Gastroesophageal sphincter (tissue), 4 donors: Measurements from ENCODE around the gene PCBD2. TPM values are rescaled to one million over a fixed set of nuclear protein-coding genes. Genes with fewer than 3 reads are reported as not detected.
A peak's percentile ranks its signal among the peaks of the same experiment; 100 is the strongest.
"Not testable (repeated sequence)": the region's sequence is repeated elsewhere in the genome, so short reads cannot be mapped to it uniquely, and the experiment has no call there.

ENCODE experiments used
- ATAC-seq: fragments of 150-250 bp; one replicate; pipeline ENCODE4 v1.9.1; 2016; ENCODE audit warnings: mild to moderate bottlenecking, moderate library complexity
- H3K27ac ChIP-seq, 4 donors: fragments of 200-600 bp; sonication (generic) in 3 of 4; 1 replicate in 3 of 4; 2 replicates in 1 of 4; pipeline ENCODE4 v1.5.1; 2016 to 2019
- H3K27me3 ChIP-seq: fragments of 200-600 bp; sonication (generic); one replicate; pipeline ENCODE4 v1.5.1; 2019
- H3K36me3 ChIP-seq, 2 donors: fragments of 200-600 bp; sonication (generic); one replicate each; pipeline ENCODE4 v1.5.1; 2019; ENCODE audit warnings: control low read depth in 1 of 2
- H3K4me1 ChIP-seq, 3 donors: fragments of 200-600 bp; sonication (generic); 1 replicate in 2 of 3; 2 replicates in 1 of 3; pipeline ENCODE4 v1.5.1; 2016 to 2019; ENCODE audit warnings: control low read depth in 2 of 3
- H3K4me3 ChIP-seq, 2 donors: fragments of 200-600 bp; sonication (generic); one replicate each; pipeline ENCODE4 v1.5.1; 2019; ENCODE audit warnings: mild to moderate bottlenecking in 1 of 2, moderate library complexity in 1 of 2
- H3K9me3 ChIP-seq, 3 donors: fragments of 200-600 bp; sonication (generic); one replicate each; pipeline ENCODE4 v1.5.1; 2017 to 2019; ENCODE audit warnings: control low read depth in 2 of 3
- EP300 ChIP-seq: sonication (generic); formaldehyde crosslinking; IDR thresholded peaks from one replicate; pipeline ENCODE4 v1.6.1; 2017; ENCODE audit warnings: antibody characterized with exemption, mild to moderate bottlenecking
- POLR2A ChIP-seq, 2 donors: fragments of 450-650 bp; IDR thresholded peaks; one replicate each; pipeline ENCODE4 v1.6.1; 2017; ENCODE audit warnings: antibody characterized with exemption in 2 of 2, mild to moderate bottlenecking in 2 of 2, moderate library complexity in 1 of 2
- POLR2AphosphoS5 ChIP-seq: sonication (generic); formaldehyde crosslinking; IDR thresholded peaks from one replicate; pipeline ENCODE4 v1.6.1; 2017; ENCODE audit warnings: antibody characterized with exemption
- WGBS, 2 donors: methylation state at CpG; one replicate each; pipeline ENCODE4 v1.1.5; 2018; ENCODE audit warnings: low coverage in 1 of 2; 5-methylcytosine and 5-hydroxymethylcytosine counted together
- total RNA-seq, 4 donors: library from RNA; depleted of rRNA; stranded (reverse); fragments of >200 nt; gene quantifications; one replicate each; pipeline ENCODE4 v1.1.0, GENCODE V29; 2016
- TF ChIP-seq, protein P1 (sequence below), 4 experiments: fragments of 200-600 bp in 2 of 4; fragments of 450-650 bp in 2 of 4; sonication (generic) in 1 of 4; IDR thresholded peaks; one replicate each; pipeline ENCODE4 v1.5.1; 2017 to 2019; ENCODE audit warnings: antibody characterized with exemption in 4 of 4, mild to moderate bottlenecking in 2 of 4, moderate library complexity in 2 of 4

Gene PCBD2
- total RNA-seq, 4 donors from 2014 or later = 8.3 to 10.8 (median 9.5) TPM

DNA sequence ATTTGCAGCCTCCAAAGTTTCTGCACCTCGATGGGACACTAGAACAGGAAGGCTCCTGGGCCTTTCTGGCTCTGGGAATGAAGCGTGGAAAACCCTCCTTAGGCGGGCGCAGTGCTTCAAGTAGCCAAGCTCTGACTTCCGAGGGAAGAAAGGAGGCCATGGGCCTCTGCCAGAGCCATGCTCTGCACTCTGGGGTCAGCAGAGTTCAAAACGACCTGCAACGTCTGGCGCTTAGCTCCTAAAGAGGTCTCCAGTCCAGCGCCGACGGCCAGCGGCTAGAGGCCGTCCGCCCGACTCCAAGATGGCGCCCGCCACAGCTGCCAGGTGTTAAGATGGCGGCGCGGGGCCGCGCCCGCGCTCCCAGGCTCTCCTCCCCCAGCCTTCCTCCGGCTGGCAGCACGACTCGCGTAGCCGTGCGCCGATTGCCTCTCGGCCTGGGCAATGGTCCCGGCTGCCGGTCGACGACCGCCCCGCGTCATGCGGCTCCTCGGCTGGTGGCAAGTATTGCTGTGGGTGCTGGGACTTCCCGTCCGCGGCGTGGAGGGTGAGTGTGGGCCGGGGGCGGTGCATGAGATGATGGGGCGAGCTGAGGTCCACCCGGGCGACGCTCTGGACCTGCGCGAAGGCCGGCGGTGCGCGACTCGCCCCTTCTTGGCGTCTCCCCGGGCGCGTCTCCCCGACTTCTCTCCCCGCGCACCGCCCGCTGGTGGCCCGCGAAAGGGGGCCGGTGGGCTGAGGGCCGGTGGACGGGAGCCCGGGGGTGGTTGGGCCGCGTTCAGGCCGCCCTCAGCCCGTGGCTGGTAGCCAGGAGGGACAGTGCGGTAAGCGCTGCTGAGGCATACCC lies 30.7 kb upstream of the PCBD2 start, which contains the start of gene TXNDC15:
TXNDC15 (plus strand) TSS at position 385 of the 844 bp plus-strand sequence; CDS start at position 442, 57 bp downstream.
- Histone ChIP-seq H3K9me3 (no peaks in the 10 kb centered on the region), H3K27ac (peak within 1 kb of the TSS; percentile 94 to 98 (median 94)), H3K36me3 (no peaks in the 10 kb centered on the region), H3K4me1 (peaks cover 0 to 50% (median 9%) of the 10 kb centered on the region in 3 donors), H3K27me3 (no peaks in the 10 kb centered on the region), H3K4me3 (peak within 1 kb of the TSS; percentile 80 to 96)
- peak; percentile 69 for TF ChIP-seq POLR2AphosphoS5
- peak; percentile 67 to 71 for TF ChIP-seq POLR2A (IDR thresholded peaks at IDR 0.05)
- TF ChIP-seq EP300 = no peak
- TF ChIP-seq, protein P1, sequence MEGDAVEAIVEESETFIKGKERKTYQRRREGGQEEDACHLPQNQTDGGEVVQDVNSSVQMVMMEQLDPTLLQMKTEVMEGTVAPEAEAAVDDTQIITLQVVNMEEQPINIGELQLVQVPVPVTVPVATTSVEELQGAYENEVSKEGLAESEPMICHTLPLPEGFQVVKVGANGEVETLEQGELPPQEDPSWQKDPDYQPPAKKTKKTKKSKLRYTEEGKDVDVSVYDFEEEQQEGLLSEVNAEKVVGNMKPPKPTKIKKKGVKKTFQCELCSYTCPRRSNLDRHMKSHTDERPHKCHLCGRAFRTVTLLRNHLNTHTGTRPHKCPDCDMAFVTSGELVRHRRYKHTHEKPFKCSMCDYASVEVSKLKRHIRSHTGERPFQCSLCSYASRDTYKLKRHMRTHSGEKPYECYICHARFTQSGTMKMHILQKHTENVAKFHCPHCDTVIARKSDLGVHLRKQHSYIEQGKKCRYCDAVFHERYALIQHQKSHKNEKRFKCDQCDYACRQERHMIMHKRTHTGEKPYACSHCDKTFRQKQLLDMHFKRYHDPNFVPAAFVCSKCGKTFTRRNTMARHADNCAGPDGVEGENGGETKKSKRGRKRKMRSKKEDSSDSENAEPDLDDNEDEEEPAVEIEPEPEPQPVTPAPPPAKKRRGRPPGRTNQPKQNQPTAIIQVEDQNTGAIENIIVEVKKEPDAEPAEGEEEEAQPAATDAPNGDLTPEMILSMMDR (IDR thresholded peaks at IDR 0.05) = peak in 1 of 4 experiments; percentile 17
- 6% methylated on average over 18 of the region's 79 CpGs; no CpG with 5 or more reads in 1 of the 2 donors for WGBS, 2 donors
- peak; percentile 95 for ATAC-seq

DNA sequence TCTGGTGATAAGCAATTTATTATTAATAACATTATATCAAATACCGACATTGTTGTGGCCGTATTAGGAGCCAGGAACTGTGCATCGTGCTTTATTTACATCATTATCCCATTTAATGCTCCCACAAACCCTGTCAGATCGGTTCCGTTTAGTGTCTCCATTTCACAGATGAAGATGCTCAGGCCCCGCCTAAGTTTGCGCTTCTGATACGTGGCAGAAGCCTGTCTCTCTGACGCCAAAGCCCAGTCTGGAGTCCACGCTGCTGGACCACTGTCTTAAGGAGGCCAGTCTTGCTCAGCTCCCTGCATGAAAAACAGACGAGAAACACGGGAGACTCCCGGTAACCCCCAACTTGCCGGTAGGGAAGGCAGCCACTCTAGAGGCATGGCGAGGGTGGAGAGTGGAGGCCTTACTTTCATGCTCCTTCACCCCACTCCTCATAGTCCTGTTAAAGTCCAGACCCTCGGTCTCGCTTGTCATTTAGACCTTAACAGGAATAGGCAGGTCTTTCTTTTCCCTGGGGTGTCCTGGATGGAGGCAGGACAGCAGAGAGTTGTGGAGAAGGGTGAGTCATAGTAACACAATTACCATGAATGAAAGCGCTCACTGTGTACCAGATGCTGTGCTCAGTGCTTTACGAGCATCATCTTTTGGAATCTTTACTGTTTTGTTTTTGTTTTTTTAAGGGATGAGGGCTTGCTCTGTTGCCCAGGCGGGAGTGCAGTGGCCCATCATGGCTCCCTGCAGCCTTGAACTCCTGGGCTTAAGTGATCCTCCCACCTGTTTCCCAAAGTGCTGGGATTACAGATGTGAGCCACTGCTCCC lies 29.9 kb upstream of the PCBD2 start:
- peaks cover 0 to 56% (median 9%) of the 10 kb centered on the region in 3 donors for H3K4me1 ChIP-seq
- peak overlapping the region; percentile 80 to 96 for H3K4me3 ChIP-seq
- H3K36me3 ChIP-seq = no peaks in the 10 kb centered on the region
- H3K27me3 ChIP-seq = no peaks in the 10 kb centered on the region
- H3K27ac ChIP-seq = peak overlapping the region; percentile 94 to 98 (median 94)
- no peaks in the 10 kb centered on the region for H3K9me3 ChIP-seq
- peak; percentile 73 for ATAC-seq
- WGBS, 2 donors = 1 to 3% methylated on average over 5 to 20 of the region's 20 CpGs
- TF ChIP-seq POLR2A (IDR thresholded peaks at IDR 0.05) = no peak
- no peak for TF ChIP-seq POLR2AphosphoS5
- TF ChIP-seq, protein P1 (IDR thresholded peaks at IDR 0.05) = no peak
- TF ChIP-seq EP300 = no peak

DNA sequence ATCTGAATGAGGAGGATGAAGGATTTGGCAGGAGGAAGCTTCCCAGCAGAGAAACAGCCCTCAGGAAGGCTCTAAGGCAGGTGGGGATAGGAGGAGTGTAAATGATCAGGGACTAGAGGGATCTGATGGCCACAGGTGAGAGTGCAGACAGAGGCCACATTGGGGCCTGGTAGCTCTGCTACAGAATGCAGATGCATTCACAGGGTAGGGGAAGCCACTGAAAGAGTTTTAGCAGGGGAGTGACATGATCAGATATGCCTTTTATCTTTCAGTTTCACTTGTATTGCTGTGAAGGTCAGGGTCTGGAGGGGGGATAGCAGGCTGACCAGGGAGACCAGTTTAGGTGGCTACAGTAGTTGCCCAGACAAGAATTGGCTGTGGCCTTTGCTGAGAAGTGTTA lies 27.8 kb upstream of the PCBD2 start:
- H3K9me3 ChIP-seq = no peaks in the 10 kb centered on the region
- H3K4me1 ChIP-seq = peaks cover 0 to 56% (median 9%) of the 10 kb centered on the region in 3 donors
- no peak overlapping the region for H3K27ac ChIP-seq
- TF ChIP-seq POLR2AphosphoS5 (no peak), EP300 (no peak), POLR2A (IDR thresholded peaks at IDR 0.05) (no peak)
- TF ChIP-seq, protein P1 (IDR thresholded peaks at IDR 0.05) = no peak
- no peak for ATAC-seq
- H3K4me3 ChIP-seq = no peak overlapping the region
- no peaks in the 10 kb centered on the region for H3K36me3 ChIP-seq
- no peaks in the 10 kb centered on the region for H3K27me3 ChIP-seq

DNA sequence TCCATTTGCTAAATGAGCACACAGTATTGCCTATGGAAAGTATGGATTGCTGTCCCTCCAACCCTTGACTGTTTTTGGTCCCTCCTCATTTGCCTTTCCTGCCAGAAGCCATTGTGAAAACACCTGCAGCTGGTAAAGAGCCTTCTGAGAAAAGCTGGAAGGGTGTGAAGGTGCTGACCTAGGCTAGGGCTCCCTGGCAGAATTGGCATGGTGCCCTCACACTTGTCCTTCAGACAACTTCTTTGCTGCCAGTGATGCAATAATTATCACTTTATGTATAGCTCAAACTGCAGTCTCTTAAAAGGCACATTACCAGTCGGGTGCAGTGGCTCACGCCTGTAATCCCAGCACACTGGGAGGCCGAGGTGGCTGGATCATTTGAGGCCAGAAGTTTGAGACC lies 26.5 kb upstream of the PCBD2 start:
- Histone ChIP-seq H3K27me3 (no peaks in the 10 kb centered on the region), H3K4me1 (peaks cover 0 to 55% (median 9%) of the 10 kb centered on the region in 3 donors), H3K27ac (no peak overlapping the region), H3K9me3 (no peaks in the 10 kb centered on the region), H3K36me3 (no peaks in the 10 kb centered on the region), H3K4me3 (no peak overlapping the region)
- TF ChIP-seq EP300 = no peak
- no peak for ATAC-seq
- no CpG with 5 or more reads among the region's 3 CpGs for WGBS, 2 donors

DNA sequence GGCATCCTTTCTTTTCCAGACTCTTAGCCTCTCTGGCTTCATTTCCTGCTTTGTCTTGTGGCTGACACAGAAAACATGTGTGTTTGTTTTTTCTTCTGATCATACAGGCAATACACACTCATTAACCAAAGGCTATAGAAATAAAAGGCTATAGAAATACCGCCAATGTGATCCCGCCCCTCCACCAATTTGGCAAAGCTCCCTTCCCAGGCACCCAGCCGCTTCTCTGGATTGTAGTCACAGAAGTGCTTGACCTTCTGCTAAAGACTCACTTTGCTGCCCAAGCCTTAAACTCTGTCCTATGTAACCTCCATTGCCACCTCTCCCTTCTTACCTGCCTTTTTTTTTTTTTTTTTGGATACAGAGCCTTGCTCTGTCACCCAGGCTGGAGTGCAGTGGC lies 25.5 kb upstream of the PCBD2 start:
- TF ChIP-seq EP300 (no peak), POLR2AphosphoS5 (no peak), POLR2A (IDR thresholded peaks at IDR 0.05) (no peak)
- TF ChIP-seq, protein P1 (IDR thresholded peaks at IDR 0.05) = no peak

DNA sequence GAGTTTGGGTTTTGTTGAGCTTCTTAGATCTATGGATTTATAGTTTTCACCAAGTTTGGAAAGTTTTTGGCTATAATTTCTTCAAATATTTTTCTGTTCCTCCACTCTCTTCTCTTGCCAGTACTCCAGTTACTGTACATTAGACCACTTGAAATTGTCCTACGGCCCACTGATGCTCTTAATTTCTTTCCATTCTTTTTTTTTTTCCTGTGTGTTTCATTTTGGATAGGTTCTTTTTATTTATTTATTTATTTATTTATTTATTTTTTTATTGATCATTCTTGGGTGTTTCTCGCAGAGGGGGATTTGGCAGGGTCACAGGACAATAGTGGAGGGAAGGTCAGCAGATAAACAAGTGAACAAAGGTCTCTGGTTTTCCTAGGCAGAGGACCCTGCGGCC lies 24.0 kb upstream of the PCBD2 start:
- H3K27ac ChIP-seq, H3K9me3 ChIP-seq, H3K27me3 ChIP-seq, H3K36me3 ChIP-seq, ATAC-seq, H3K4me3 ChIP-seq: not testable (repeated sequence)
- 88 to 100% methylated on average over 1 of the region's 3 CpGs for WGBS, 2 donors
- peaks cover 0 to 46% (median 2%) of the 10 kb centered on the region in 3 donors for H3K4me1 ChIP-seq

More for the DNA sequence above, 25.5 kb upstream of the PCBD2 start:
- Histone ChIP-seq H3K27ac (no peak overlapping the region), H3K4me1 (peaks cover 0 to 49% (median 9%) of the 10 kb centered on the region in 3 donors), H3K36me3 (no peaks in the 10 kb centered on the region), H3K9me3 (no peaks in the 10 kb centered on the region), H3K4me3 (no peak overlapping the region), H3K27me3 (no peaks in the 10 kb centered on the region)
- no peak for ATAC-seq
- 73 to 92% methylated on average over 3 of the region's 3 CpGs for WGBS, 2 donors

DNA sequence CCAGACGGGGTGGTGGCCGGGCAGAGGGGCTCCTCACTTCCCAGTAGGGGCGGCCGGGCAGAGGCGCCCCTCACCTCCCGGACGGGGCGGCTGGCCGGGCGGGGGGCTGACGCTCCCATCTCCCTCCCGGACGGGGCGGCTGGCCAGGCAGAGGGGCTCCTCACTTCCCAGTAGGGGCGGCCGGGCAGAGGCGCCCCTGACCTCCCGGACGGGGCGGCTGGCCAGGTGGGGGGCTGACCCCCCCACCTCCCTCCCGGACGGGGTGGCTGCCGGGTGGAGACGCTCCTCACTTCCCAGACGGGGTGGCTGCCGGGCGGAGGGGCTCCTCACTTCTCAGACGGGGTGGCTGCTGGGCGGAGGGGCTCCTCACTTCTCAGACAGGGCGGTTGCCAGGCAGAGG lies 23.2 kb upstream of the PCBD2 start:
- H3K27ac ChIP-seq, H3K9me3 ChIP-seq, H3K27me3 ChIP-seq, H3K36me3 ChIP-seq, ATAC-seq, H3K4me3 ChIP-seq: not testable (repeated sequence)
- H3K4me1 ChIP-seq = peaks cover 0 to 45% (median 0%) of the 10 kb centered on the region in 3 donors
- WGBS, 2 donors = no CpG with 5 or more reads among the region's 30 CpGs
